ENCODE measurements around the gene USP2.

- TF ChIP-seq CTCF (IDR thresholded peaks at IDR 0.05; ENCODE audit: low read length) (no peak), EZH2 (optimal IDR thresholded peaks at IDR 0.05; ENCODE audit: low read depth, low read length) (no peak), EZH2phosphoT487 (IDR thresholded peaks at IDR 0.05; ENCODE audit: low read length) (no peak)
Measured at GRCh38 chr11:119369132-119369925, 12.2 kb downstream of the USP2 start.
